Panc1 (cell line): ENCODE data around the gene RAPGEFL1. TPM values are rescaled to one million over a fixed set of nuclear protein-coding genes. Genes with fewer than 3 reads are reported as not detected.

ENCODE experiments used
- ATAC-seq: fragments of 200-7000 bp; cut with Tn5 transposase; 2 replicates; pipeline ENCODE4 v1.9.1; 2020; ENCODE audit warnings: mild to moderate bottlenecking, moderate library complexity
- BruUV-seq: library from RNA; stranded (reverse); fragments of 400-500 nt; replicated peaks from 2 replicates; lab custom pipeline; 2021; lab: Mats Ljungman, UMichigan
- CTCF ChIA-PET: fragments of 300-600 bp; sonication (Branson Sonifier 250); formaldehyde crosslinking; loops from one replicate; lab custom pipeline; 2022; ENCODE audit warnings: antibody characterized with exemption; lab: Charles Lee
- POLR2A ChIA-PET: fragments of 300-600 bp; sonication (Branson Sonifier 250); formaldehyde crosslinking; loops from one replicate; lab custom pipeline; 2022; ENCODE audit warnings: antibody characterized with exemption; lab: Charles Lee
- DNase-seq: peaks from one replicate; pipeline ENCODE4 v3.0.0-alpha.2; 2010; ENCODE audit warnings: low read depth, low spot score
- H3K27ac ChIP-seq: 2 replicates; pipeline ENCODE4 v1.5.1; 2011; ENCODE audit warnings: mild to moderate bottlenecking, low read length, inconsistent platforms
- H3K27me3 ChIP-seq: fragments of 200-500 bp; sonication (Bioruptor generic); 2 replicates; pipeline ENCODE4 v1.6.0; 2014; ENCODE audit warnings: low read length, inconsistent platforms; ENCODE audit not compliant: control insufficient read depth, insufficient read depth
- H3K36me3 ChIP-seq: fragments of 200-500 bp; sonication (Bioruptor generic); 2 replicates; pipeline ENCODE4 v1.5.1; 2014; ENCODE audit warnings: inconsistent platforms, mild to moderate bottlenecking, low read length, moderate library complexity; ENCODE audit not compliant: control insufficient read depth, insufficient read depth
- H3K4me1 ChIP-seq: 2 replicates; pipeline ENCODE4 v1.5.1; 2011; ENCODE audit warnings: inconsistent platforms, mild to moderate bottlenecking, low read length, moderate library complexity; ENCODE audit not compliant: control insufficient read depth, insufficient read depth
- H3K4me3 ChIP-seq, 2 experiments: 2 replicates each; pipeline ENCODE4 v1.5.1; 2011 to 2012; ENCODE audit warnings: low read depth in 2 of 2, low read length in 2 of 2, mild to moderate bottlenecking in 2 of 2, inconsistent platforms in 1 of 2, moderate library complexity in 1 of 2
- H3K9me3 ChIP-seq: fragments of 200-500 bp; sonication (Bioruptor generic); 2 replicates; pipeline ENCODE4 v1.5.1; 2014; ENCODE audit warnings: low read depth, mild to moderate bottlenecking, inconsistent platforms, low read length, moderate library complexity; ENCODE audit not compliant: control insufficient read depth, insufficient read depth
- POLR2AphosphoS5 ChIP-seq: IDR thresholded peaks from 2 replicates; pipeline ENCODE4 v1.6.1; 2012; ENCODE audit warnings: mild to moderate bottlenecking, low read depth, low read length, moderate library complexity
- SIN3A ChIP-seq: IDR thresholded peaks from 2 replicates; pipeline ENCODE4 v1.6.1; 2012; ENCODE audit warnings: low read depth, mild to moderate bottlenecking, low read length, moderate library complexity, borderline replicate concordance; ENCODE audit not compliant: insufficient read depth
- TCF7L2 ChIP-seq: IDR thresholded peaks from 2 replicates; pipeline ENCODE4 v1.6.1; 2011; ENCODE audit warnings: mild to moderate bottlenecking, low read depth, low read length, inconsistent platforms
- in situ Hi-C: cut with HindIII; loops from 2 replicates; pipeline ENCODE4 v1.10.0; 2016; ENCODE audit warnings: low sequenced_read_pairs, low pct_unique_long_range_greater_than_20kb
- intact Hi-C: fragments of 100-400 bp; cut with micrococcal nuclease; formaldehyde crosslinking; loops from one replicate; pipeline ENCODE4 v1.10.0; 2022; ENCODE audit not compliant: unreplicated experiment
- total RNA-seq: library from RNA; stranded (reverse); gene quantifications from one replicate; pipeline ENCODE4 v1.2.1, GENCODE V29; 2021; ENCODE audit not compliant: unreplicated experiment
- TF ChIP-seq, protein P1 (sequence below), 2 experiments: IDR thresholded peaks; 2 replicates each; pipeline ENCODE4 v1.6.1; 2011 to 2012; ENCODE audit warnings: low read depth in 2 of 2, control low read depth in 1 of 2, low read length in 1 of 2, mild to moderate bottlenecking in 1 of 2, moderate library complexity in 1 of 2; ENCODE audit not compliant: insufficient read depth in 1 of 2
- TF ChIP-seq, protein P2 (sequence below): fragments of 450-650 bp; IDR thresholded peaks from 2 replicates; pipeline ENCODE4 v1.5.1; 2017; ENCODE audit warnings: mild to moderate bottlenecking

Gene RAPGEFL1
- total RNA-seq, 1 experiment from 2014 or later: 6.5 TPM

DNA sequence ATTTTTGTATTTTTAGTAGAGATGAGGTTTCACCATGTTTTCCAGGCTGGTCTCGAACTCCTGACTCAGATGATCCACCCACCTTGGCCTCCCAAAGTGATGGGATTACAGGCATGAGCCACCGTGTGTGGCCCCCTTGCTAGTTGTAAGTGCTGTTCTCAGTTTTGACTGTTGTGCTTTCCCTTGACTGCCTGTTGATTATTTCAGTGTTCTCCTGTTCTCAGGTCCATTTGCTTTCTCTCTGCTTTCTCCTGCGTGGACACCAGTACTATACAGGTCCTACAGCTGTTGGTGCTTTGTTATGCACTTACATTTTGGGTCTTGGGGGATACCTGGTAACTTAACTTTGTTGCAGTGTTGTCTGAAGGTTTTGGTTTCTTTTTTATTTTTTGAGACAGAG is 28.7 kb upstream of the RAPGEFL1 start:
- POLR2A ChIA-PET: interaction anchor here (0.5 kb wide), 1 partner anchor 8 kb away, joined by 5 read pairs; the partner anchor contains the start of gene CASC3
- intact Hi-C loops: no loop called here
- no peak overlapping the region for H3K4me3 ChIP-seq
- no peak for DNase-seq
- no peaks in the 10 kb centered on the region for H3K4me1 ChIP-seq
- TF ChIP-seq, protein P1, sequence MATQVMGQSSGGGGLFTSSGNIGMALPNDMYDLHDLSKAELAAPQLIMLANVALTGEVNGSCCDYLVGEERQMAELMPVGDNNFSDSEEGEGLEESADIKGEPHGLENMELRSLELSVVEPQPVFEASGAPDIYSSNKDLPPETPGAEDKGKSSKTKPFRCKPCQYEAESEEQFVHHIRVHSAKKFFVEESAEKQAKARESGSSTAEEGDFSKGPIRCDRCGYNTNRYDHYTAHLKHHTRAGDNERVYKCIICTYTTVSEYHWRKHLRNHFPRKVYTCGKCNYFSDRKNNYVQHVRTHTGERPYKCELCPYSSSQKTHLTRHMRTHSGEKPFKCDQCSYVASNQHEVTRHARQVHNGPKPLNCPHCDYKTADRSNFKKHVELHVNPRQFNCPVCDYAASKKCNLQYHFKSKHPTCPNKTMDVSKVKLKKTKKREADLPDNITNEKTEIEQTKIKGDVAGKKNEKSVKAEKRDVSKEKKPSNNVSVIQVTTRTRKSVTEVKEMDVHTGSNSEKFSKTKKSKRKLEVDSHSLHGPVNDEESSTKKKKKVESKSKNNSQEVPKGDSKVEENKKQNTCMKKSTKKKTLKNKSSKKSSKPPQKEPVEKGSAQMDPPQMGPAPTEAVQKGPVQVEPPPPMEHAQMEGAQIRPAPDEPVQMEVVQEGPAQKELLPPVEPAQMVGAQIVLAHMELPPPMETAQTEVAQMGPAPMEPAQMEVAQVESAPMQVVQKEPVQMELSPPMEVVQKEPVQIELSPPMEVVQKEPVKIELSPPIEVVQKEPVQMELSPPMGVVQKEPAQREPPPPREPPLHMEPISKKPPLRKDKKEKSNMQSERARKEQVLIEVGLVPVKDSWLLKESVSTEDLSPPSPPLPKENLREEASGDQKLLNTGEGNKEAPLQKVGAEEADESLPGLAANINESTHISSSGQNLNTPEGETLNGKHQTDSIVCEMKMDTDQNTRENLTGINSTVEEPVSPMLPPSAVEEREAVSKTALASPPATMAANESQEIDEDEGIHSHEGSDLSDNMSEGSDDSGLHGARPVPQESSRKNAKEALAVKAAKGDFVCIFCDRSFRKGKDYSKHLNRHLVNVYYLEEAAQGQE (IDR thresholded peaks at IDR 0.05; ENCODE audit: insufficient read depth in 1 of 2, low read depth in 2 of 2, low read length in 1 of 2): no peak
- TF ChIP-seq POLR2AphosphoS5 (no peak), SIN3A (no peak), TCF7L2 (no peak)
- TF ChIP-seq, protein P2, sequence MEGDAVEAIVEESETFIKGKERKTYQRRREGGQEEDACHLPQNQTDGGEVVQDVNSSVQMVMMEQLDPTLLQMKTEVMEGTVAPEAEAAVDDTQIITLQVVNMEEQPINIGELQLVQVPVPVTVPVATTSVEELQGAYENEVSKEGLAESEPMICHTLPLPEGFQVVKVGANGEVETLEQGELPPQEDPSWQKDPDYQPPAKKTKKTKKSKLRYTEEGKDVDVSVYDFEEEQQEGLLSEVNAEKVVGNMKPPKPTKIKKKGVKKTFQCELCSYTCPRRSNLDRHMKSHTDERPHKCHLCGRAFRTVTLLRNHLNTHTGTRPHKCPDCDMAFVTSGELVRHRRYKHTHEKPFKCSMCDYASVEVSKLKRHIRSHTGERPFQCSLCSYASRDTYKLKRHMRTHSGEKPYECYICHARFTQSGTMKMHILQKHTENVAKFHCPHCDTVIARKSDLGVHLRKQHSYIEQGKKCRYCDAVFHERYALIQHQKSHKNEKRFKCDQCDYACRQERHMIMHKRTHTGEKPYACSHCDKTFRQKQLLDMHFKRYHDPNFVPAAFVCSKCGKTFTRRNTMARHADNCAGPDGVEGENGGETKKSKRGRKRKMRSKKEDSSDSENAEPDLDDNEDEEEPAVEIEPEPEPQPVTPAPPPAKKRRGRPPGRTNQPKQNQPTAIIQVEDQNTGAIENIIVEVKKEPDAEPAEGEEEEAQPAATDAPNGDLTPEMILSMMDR: no peak
- CTCF ChIA-PET: interaction anchor here (0.7 kb wide), 1 partner anchor 114 kb away, joined by 3 read pairs; no protein-coding TSS in a partner anchor
- in situ Hi-C loops: no loop called here
- H3K9me3 ChIP-seq: no peaks in the 10 kb centered on the region
- no peaks in the 10 kb centered on the region for H3K27me3 ChIP-seq
- BruUV-seq: no TSS peak
- no peak overlapping the region for H3K27ac ChIP-seq
- peaks cover 13% of the 10 kb centered on the region for H3K36me3 ChIP-seq
- ATAC-seq: no peak

DNA sequence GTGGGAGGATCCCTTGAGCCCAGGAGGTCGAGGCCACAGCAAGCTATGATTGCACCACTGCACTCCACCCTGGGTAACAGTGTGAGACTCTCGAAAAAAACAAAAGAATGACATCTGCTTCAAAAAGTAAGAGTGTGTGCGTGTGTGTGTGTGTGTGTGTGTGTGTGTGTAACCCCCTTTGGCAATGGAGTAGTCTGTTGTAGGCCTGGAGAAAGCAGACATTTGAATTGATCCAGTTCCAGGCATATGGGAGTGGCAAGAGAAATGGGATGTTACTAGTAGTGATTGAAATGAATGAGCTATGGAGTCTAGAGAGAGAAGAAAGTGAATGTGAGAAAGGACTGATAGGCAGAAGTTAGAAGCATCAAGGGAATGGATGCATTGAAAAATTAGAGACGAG is 27.0 kb upstream of the RAPGEFL1 start:
- CTCF ChIA-PET: interaction anchor here (0.6 to 0.7 kb wide), 2 partner anchors 10 to 38 kb away, joined by 3 read pairs; partner anchors contain the start of gene CASC3
- no peak for ATAC-seq
- TF ChIP-seq, protein P2: no peak
- TF ChIP-seq SIN3A (no peak), TCF7L2 (no peak)
- H3K9me3 ChIP-seq: no peaks in the 10 kb centered on the region
- no peak overlapping the region for H3K27ac ChIP-seq
- POLR2A ChIA-PET: no interaction called here
- in situ Hi-C loops: no loop called here
- H3K36me3 ChIP-seq: peaks cover 15% of the 10 kb centered on the region
- no peaks in the 10 kb centered on the region for H3K4me1 ChIP-seq
- BruUV-seq: no TSS peak
- intact Hi-C loops: no loop called here
- no peaks in the 10 kb centered on the region for H3K27me3 ChIP-seq
- no peak overlapping the region for H3K4me3 ChIP-seq
- no peak for DNase-seq
